ENCODE results near the gene RNU4-1. TPM values are rescaled to one million over a fixed set of nuclear protein-coding genes. Genes with fewer than 3 reads are reported as not detected.
A peak's percentile ranks its signal among the peaks of the same experiment; 100 is the strongest.

The RNU4-1 gene
- polyA plus RNA-seq, 1 experiment: not detected

DNA sequence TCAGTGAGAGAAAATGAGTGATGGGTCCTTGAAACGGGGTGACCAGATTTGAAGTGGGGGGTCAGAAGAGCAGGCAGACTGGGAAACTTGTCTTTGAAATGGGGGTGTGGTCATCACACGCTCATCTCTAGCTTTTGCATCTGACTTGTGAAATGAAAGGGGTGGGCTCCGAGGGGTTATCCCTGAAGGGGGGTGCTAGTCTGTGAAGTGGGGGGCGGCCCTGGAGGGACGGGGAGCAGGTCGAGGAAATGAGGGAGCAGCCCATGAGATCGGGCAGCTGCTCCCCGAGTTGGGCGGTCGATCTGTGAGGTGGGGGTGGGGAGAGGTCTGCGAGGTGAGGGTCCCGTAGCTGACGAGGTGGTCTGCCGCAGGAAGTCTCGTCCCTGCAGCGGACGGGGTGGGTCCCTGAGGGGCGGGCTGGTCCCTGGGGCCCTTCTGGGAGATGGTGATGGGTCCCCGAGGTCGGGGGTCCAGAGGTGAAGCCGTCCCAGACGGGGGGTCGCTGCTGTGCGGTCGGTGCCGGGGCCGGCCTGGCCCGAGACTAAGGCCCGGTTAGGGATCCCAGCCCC lies 28.0 kb downstream of the RNU4-1 start:
- no peaks in the 10 kb centered on the region for H3K27me3 ChIP-seq (ENCODE audit: control insufficient read depth, insufficient read depth, low read length)
- H3K4me3 ChIP-seq (ENCODE audit: low read depth, low read length): peak overlapping the region; percentile 77
- TF ChIP-seq, protein P1, sequence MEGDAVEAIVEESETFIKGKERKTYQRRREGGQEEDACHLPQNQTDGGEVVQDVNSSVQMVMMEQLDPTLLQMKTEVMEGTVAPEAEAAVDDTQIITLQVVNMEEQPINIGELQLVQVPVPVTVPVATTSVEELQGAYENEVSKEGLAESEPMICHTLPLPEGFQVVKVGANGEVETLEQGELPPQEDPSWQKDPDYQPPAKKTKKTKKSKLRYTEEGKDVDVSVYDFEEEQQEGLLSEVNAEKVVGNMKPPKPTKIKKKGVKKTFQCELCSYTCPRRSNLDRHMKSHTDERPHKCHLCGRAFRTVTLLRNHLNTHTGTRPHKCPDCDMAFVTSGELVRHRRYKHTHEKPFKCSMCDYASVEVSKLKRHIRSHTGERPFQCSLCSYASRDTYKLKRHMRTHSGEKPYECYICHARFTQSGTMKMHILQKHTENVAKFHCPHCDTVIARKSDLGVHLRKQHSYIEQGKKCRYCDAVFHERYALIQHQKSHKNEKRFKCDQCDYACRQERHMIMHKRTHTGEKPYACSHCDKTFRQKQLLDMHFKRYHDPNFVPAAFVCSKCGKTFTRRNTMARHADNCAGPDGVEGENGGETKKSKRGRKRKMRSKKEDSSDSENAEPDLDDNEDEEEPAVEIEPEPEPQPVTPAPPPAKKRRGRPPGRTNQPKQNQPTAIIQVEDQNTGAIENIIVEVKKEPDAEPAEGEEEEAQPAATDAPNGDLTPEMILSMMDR (IDR thresholded peaks at IDR 0.05; ENCODE audit: low read depth, low read length): no peak
- ChIA-PET CTCF (interaction anchor here (0.6 to 21.8 kb wide), 23 partner anchors 9 to 148 kb away, joined by 3 to 685 read pairs (median 6); partner anchors contain the start of genes RNU4-2 and RPLP0), POLR2A (interaction anchor here (0.7 to 10.0 kb wide), 7 partner anchors 8 to 64 kb away, joined by 3 to 118 read pairs (median 8); partner anchors contain the start of genes RNU4-1, RNU4-2 and RPLP0)
- H3K9me3 ChIP-seq (ENCODE audit: control insufficient read depth, insufficient read depth, low read length): no peaks in the 10 kb centered on the region; the same call in 1 of the 2 replicates
- DNase-seq (ENCODE audit: low read depth, low spot score): no peak
- peak overlapping the region; percentile 21 for H3K27ac ChIP-seq (ENCODE audit: low read depth, low read length)

DNA sequence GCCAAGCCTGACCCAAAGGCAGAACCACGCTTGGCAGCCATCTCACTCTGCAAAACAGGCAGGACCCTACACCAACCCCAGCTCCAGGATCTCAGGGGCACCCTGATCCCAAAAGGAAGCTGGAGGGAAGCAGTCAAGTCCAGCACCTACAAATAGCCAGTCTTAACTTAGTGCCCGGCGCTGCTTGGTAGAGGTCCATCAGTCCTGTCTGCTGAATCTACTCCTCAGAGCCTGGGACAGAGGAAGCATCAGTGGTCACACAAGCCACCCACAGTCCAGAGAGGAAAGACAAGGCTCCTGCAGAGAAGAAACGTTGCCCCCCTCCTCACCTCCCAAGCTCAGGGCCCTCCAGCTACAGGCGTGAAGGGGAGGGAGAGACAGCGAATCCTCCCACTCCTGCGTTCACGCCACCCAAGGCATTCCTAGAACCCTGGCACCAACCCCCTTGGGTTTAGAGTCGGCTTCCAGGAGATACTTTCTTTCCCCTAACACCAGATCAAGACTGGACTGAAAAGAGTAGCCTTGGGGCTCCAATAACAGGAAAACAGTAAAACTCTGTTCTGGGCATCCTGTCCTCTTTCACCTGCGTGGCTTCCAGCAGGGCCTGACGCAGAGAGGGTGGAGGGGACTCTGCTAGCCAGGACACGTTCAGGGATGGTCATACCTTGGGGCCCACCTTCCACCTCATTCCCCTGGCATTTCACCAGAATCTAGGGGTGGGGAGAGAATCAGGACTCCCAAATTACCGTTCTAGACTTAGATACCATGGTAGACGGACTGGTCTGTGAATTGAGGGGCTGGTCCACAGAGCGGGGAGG lies 28.7 kb downstream of the RNU4-1 start:
- H3K4me3 ChIP-seq (ENCODE audit: low read depth, low read length): peak overlapping the region; percentile 77
- DNase-seq (ENCODE audit: low read depth, low spot score): no peak
- ChIA-PET POLR2A (interaction anchor here (1.3 to 10.0 kb wide), 7 partner anchors 17 to 64 kb away, joined by 4 to 118 read pairs (median 27); partner anchors contain the start of genes RNU4-1, RNU4-2 and RPLP0), CTCF (interaction anchor here (0.6 to 21.8 kb wide), 6 partner anchors 14 to 167 kb away, joined by 5 to 685 read pairs (median 42); partner anchors contain the start of gene RPLP0)
- TF ChIP-seq, protein P1 (IDR thresholded peaks at IDR 0.05; ENCODE audit: low read depth, low read length): no peak
- H3K9me3 ChIP-seq (ENCODE audit: control insufficient read depth, insufficient read depth, low read length): no peaks in the 10 kb centered on the region; the same call in 1 of the 2 replicates
- no peaks in the 10 kb centered on the region for H3K27me3 ChIP-seq (ENCODE audit: control insufficient read depth, insufficient read depth, low read length)
- peak overlapping the region; percentile 11 for H3K27ac ChIP-seq (ENCODE audit: low read depth, low read length)

DNA sequence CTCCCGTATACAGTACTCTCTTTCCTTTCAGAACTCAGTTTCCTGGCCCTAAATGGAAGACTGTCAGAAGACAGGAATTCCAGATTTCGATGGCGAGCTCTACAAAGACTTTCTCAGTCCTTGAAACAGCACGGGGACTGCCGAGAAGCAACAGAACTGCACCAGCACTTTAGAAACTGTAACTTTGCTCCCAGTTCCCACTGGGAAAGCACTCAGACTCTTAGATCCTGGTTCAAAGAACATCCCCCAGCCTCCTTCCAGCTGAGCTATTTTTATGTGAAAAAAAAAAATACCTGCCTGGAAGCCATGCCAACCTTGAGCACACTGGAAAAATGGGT lies 29.3 kb downstream of the RNU4-1 start:
- POLR2A ChIA-PET: interaction anchor here (1.3 to 10.0 kb wide), 6 partner anchors 16 to 68 kb away, joined by 3 to 118 read pairs (median 20); partner anchors contain the start of genes RNU4-1, RNU4-2 and RPLP0

DNA sequence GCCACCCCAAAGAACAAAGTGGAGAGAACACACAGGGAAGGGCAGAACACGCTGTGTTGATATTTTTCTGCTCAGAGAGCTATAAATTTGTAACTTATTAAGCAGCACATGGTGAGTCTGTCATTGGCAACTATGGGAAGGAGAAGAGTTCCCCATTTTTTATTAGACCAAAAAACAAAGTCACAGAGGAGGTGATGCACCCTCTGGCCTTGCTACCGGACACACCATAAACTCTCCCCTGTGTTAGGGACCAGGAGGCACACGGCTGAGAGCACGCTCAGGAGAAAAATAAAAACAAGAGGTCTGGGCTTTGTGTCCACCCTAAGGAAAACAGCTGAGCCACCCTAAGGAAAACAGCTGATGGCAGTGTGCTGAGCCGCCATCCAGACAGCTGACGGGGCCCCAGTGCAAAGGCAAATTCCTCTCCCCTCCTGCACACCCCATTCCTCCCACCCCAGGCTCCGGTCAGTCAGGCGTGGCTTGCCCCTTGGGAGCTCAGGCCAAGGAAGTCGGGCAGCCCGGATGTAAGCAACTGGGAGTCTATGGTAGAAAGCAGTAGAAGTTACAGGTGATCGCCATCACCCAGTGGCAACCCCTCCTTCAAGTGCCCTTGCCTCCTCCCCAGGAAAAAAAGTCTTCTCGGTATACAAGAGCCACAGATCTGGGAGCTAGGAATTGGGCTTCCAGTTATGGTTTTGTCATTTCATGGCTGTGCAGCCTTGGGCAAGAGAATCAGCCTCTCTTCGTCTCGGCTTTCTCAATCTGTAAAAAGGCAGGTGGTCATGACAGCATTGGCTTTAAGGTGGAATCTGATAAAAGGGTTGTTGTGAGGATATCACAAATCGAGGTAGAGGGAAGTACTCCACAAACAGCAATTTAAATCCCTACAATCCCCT lies 29.9 kb downstream of the RNU4-1 start:
- H3K27me3 ChIP-seq (ENCODE audit: control insufficient read depth, insufficient read depth, low read length): no peaks in the 10 kb centered on the region
- H3K27ac ChIP-seq (ENCODE audit: low read depth, low read length): peak overlapping the region; percentile 31
- peak overlapping the region; percentile 77 for H3K4me3 ChIP-seq (ENCODE audit: low read depth, low read length)
- CTCF ChIA-PET: interaction anchor here (0.6 to 21.8 kb wide), 6 partner anchors 23 to 168 kb away, joined by 3 to 685 read pairs (median 6); partner anchors contain the start of gene RPLP0
- no peak for DNase-seq (ENCODE audit: low read depth, low spot score)
- POLR2A ChIA-PET: interaction anchor here (1.3 to 10.0 kb wide), 6 partner anchors 16 to 67 kb away, joined by 3 to 118 read pairs (median 20); partner anchors contain the start of genes RNU4-1, RNU4-2 and RPLP0
- TF ChIP-seq, protein P1 (IDR thresholded peaks at IDR 0.05; ENCODE audit: low read depth, low read length): no peak
- H3K9me3 ChIP-seq (ENCODE audit: control insufficient read depth, insufficient read depth, low read length): no peaks in the 10 kb centered on the region; the same call in 1 of the 2 replicates

More for the DNA sequence above, 29.3 kb downstream of the RNU4-1 start:
- Histone ChIP-seq H3K9me3 (ENCODE audit: control insufficient read depth, insufficient read depth, low read length) (no peaks in the 10 kb centered on the region; the same call in 1 of the 2 replicates), H3K4me3 (ENCODE audit: low read depth, low read length) (peak overlapping the region; percentile 77), H3K27me3 (ENCODE audit: control insufficient read depth, insufficient read depth, low read length) (no peaks in the 10 kb centered on the region), H3K27ac (ENCODE audit: low read depth, low read length) (peak overlapping the region; percentile 2)
- TF ChIP-seq, protein P1 (IDR thresholded peaks at IDR 0.05; ENCODE audit: low read depth, low read length): no peak
- CTCF ChIA-PET: interaction anchor here (0.6 to 21.8 kb wide), 4 partner anchors 29 to 167 kb away, joined by 5 to 685 read pairs (median 34); partner anchors contain the start of gene RPLP0
- no peak for DNase-seq (ENCODE audit: low read depth, low spot score)
